ENCODE measurements around the gene CAMTA1.

- no peak for TF ChIP-seq POLR2AphosphoS5 (IDR thresholded peaks at IDR 0.05)
- no peak for TF ChIP-seq CTCF (IDR thresholded peaks at IDR 0.05)
Measured at GRCh38 chr1:7760245-7760644, 975.0 kb downstream of the CAMTA1 start.
